Epithelial cell of proximal tubule (primary cell): ENCODE measurements around the gene ADAMTS12. TPM values are rescaled to one million over a fixed set of nuclear protein-coding genes. Genes with fewer than 3 reads are reported as not detected.

Source experiments
- DNase-seq: peaks from one replicate; pipeline ENCODE4 v3.0.0-alpha.2; 2011; ENCODE audit warnings: low read depth
- H3K4me3 ChIP-seq: 2 replicates; pipeline ENCODE4 v1.5.1; 2011; ENCODE audit warnings: low read depth, mild to moderate bottlenecking, low read length
- total RNA-seq: library from RNA; depleted of rRNA; stranded (reverse); fragments of >200 nt; gene quantifications from 2 replicates; pipeline ENCODE4 v1.2.3, GENCODE V29; 2015
- TF ChIP-seq, protein P1 (sequence below): conservative IDR thresholded peaks from 2 replicates; pipeline ENCODE4 v1.5.1; 2012; ENCODE audit warnings: low read depth, mild to moderate bottlenecking, low read length

The ADAMTS12 gene
- total RNA-seq, 1 donor from 2014 or later, result 2.1 TPM

DNA sequence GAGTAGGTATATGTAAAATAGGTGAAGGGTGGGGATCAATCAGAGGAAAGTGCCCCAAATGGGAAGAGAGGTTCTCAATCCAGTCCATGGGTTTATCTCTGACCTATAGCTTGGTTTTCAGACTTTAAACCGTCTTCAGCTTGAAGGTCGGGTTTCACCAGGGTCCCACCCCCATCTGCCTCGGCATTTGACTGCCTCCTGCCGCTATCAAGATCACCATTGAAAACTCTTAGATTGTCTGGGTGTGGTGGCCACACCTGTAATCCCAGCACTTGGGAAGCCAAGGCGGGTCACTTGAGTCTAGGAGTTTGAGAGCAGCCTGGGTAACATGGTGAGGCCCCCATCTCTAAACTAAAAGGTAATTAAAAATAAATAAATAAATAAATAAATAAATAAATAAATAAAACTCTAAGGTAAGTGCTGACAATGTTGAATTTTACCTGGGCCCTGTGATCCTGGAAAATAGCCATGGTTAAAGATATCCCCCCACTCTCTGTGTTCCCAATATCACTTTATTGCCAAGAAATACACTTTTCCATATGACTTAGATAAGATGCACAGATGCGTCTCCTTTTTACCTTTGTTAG is 402.2 kb downstream of the ADAMTS12 start:
- TF ChIP-seq, protein P1, sequence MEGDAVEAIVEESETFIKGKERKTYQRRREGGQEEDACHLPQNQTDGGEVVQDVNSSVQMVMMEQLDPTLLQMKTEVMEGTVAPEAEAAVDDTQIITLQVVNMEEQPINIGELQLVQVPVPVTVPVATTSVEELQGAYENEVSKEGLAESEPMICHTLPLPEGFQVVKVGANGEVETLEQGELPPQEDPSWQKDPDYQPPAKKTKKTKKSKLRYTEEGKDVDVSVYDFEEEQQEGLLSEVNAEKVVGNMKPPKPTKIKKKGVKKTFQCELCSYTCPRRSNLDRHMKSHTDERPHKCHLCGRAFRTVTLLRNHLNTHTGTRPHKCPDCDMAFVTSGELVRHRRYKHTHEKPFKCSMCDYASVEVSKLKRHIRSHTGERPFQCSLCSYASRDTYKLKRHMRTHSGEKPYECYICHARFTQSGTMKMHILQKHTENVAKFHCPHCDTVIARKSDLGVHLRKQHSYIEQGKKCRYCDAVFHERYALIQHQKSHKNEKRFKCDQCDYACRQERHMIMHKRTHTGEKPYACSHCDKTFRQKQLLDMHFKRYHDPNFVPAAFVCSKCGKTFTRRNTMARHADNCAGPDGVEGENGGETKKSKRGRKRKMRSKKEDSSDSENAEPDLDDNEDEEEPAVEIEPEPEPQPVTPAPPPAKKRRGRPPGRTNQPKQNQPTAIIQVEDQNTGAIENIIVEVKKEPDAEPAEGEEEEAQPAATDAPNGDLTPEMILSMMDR, result no peak
- DNase-seq, result no peak
- H3K4me3 ChIP-seq, result no peak overlapping the region

DNA sequence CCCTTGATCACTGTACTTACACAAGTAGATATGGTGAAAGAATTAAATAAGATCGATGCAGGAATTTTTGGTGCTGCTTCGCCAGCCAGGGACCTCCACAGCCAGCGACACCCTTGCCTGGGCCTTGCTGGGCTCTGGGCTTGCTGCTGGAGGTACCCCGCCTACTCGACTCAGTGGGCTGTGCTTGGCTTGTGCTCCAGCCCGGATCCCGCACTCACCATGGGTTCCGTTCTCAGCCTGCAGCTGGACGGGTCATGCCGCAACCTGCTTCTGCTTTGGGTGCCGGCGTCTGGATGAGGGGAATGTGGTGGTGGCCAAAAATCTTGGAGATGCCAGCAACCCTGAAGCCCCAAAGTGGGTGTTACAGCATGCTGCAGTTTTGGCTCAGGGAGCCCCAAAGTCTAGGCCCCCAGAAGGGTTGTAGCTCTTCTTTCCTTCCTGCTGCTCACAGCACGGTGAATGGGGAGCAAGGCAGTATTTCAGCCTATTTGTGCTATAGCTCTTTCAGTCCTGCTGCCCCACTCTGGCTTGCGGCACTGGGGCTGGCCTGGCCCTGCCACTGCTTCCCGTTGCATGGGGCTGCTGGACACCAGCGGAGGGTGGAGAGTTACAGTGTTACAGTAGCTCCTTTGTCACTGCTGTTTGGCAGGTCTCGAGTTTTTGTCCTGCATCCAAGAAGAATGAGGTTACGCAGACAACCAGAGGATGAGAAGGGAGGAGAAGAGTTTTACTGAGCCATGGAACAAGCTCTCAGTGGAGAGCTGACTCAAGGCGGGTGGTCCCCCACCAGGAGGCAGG is 403.0 kb downstream of the ADAMTS12 start:
- no peak for DNase-seq
- TF ChIP-seq, protein P1, result no peak
- no peak overlapping the region for H3K4me3 ChIP-seq

DNA sequence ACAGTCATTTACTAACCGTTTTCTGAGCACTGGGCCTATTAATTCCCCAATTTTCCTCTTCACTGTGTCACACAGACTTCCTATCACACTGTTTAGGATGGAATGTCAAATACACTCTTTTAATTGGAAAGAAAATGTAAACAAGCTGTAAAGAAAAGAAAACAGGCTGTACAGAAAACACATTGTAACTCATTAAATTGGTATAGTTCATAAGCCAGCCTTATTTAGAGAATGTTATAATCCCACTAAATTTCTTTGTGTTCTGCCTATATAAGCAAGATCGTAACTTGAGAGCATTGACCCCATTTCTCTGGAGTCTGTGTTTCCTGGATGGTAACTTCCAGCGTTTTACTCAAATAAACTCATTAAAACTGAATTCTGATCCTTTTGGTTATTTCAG is 404.6 kb downstream of the ADAMTS12 start:
- H3K4me3 ChIP-seq, result no peak overlapping the region
- TF ChIP-seq, protein P1, result no peak
- no peak for DNase-seq

DNA sequence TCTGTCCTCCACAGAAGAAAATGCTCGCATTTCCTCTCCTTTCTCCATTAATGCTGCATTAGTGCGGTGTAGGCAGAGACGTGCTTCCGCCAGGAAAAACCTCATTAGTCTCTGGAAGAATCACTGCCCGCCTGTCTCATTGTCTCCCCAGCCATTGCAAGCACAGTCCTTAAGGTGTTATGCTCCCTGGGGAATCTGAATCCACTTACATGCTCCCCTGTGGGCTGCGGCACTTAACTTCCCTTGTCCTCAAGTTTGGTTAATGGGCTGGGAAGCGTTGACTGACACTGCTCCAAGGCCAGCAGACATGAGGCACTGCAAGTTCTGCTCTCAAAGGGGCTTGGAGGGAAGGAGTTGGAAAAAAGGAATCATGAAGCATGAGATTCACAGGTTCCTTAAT is 409.5 kb downstream of the ADAMTS12 start:
- no peak overlapping the region for H3K4me3 ChIP-seq
- TF ChIP-seq, protein P1, result no peak
- no peak for DNase-seq

DNA sequence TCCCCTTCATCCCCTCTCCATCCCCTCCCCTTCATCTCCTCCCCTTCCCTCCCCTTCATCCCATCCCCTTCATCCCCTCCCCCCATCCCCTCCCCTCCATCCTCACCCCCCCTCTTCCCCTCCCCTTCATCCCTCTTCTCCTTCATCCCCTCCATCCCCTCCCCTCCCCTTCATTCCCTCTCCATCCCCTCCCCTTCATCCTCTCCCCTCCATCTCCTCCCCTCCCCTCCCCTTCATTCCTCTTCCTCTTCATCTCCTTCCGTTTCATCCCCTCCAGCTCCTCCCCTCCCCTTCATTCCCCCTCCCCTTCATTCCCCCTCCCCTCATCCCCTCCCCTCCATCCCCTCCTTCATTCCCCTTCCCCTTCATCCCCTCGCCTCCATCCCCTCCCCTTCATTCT is 410.9 kb downstream of the ADAMTS12 start:
- DNase-seq, result no peak
- no peak overlapping the region for H3K4me3 ChIP-seq
- TF ChIP-seq, protein P1, result no peak

DNA sequence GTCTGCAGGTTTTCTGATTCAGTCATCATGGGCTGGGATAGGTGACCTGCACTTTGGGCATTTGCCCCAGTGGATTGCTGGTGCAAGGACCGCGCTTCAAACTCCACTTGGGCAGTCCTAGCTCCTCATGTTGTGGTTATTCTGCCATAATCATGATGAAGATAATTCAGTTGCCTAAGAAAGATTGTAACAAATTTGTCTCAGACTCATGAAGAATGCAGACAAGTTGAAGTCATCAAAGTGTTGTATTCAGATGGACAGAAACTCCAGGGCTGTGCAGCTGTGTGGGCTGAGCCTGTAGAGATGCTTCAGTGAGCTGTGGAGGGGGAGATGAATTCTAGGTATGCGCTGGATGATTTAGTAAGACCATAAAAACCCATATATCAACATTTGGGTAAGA is 412.5 kb downstream of the ADAMTS12 start:
- TF ChIP-seq, protein P1, result no peak
- DNase-seq, result no peak
- H3K4me3 ChIP-seq, result no peak overlapping the region
